ENCODE measurements around the gene L3MBTL4. TPM values are rescaled to one million over a fixed set of nuclear protein-coding genes. Genes with fewer than 3 reads are reported as not detected.

Gene L3MBTL4
- total and polyA plus RNA-seq, 9 of the 15 experiments (the other 6 are each of a cell fraction or from before 2014, with no cell fraction given), result not detected

DNA sequence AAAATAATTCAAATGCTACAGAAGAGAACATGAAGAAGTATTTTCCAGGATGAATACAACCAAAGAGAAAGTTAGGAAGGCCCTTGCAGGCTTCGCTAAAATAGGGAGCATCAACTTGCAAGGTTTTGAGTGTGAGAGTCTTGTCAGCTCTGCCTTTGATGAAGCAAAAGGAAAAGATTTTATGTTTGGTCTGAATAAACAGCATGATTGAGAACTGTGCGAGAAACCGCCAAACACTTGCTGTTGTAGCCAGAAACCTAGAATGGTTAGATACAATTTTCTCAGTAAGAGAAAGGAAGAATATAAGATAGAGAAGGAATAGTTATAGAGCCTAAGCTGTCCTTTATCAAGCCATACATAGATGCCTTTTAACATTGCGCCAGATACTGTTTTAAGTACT lies 163.6 kb downstream of the L3MBTL4 start:
- Histone ChIP-seq H3K4me3 (no peak overlapping the region), H3K4me1 (replicated peaks in 1 of 2; ENCODE audit: control insufficient read depth in 2 of 2, insufficient read depth in 2 of 2, low read length in 2 of 2) (no peaks in the 10 kb centered on the region), H3K79me2 (ENCODE audit: control insufficient read depth, insufficient read depth, low read length) (no peaks in the 10 kb centered on the region), H3K27ac (ENCODE audit: extremely low read depth, low read depth, low read length) (no peak overlapping the region), H2AFZ (ENCODE audit: low read depth, low read length) (no peak overlapping the region), H3K9ac (ENCODE audit: insufficient read depth in 1 of 2, low read depth in 2 of 2, low read length in 2 of 2) (no peak overlapping the region), H3K36me3 (ENCODE audit: control insufficient read depth, insufficient read depth, low read length) (no peaks in the 10 kb centered on the region), H3K27me3 (ENCODE audit: control insufficient read depth in 2 of 2, insufficient read depth in 2 of 2, low read length in 2 of 2) (no peaks in the 10 kb centered on the region), H3K4me2 (ENCODE audit: insufficient read depth, low read length) (no peak overlapping the region), H4K20me1 (replicated peaks; ENCODE audit: control insufficient read depth, insufficient read depth, low read length) (no peaks in the 10 kb centered on the region), H3K9me3 (replicated peaks; ENCODE audit: control insufficient read depth, insufficient read depth, low read depth, low read length) (0 out of 2 replicates have a peak, but pooled peaks cover 2% of the 10 kb centered on the region), H3K9me1 (ENCODE audit: control insufficient read depth, insufficient read depth, low read length) (no peaks in the 10 kb centered on the region)
- TF ChIP-seq PHTF2 (CRISPR knock-in tag; IDR thresholded peaks at IDR 0.05) (no peak), KHSRP (IDR thresholded peaks at IDR 0.05) (no peak), FIP1L1 (IDR thresholded peaks at IDR 0.05; ENCODE audit: low read depth, low read length, poor library complexity, severe bottlenecking) (no peak), LARP7 (IDR thresholded peaks at IDR 0.05) (no peak)
- TF ChIP-seq, protein P1, sequence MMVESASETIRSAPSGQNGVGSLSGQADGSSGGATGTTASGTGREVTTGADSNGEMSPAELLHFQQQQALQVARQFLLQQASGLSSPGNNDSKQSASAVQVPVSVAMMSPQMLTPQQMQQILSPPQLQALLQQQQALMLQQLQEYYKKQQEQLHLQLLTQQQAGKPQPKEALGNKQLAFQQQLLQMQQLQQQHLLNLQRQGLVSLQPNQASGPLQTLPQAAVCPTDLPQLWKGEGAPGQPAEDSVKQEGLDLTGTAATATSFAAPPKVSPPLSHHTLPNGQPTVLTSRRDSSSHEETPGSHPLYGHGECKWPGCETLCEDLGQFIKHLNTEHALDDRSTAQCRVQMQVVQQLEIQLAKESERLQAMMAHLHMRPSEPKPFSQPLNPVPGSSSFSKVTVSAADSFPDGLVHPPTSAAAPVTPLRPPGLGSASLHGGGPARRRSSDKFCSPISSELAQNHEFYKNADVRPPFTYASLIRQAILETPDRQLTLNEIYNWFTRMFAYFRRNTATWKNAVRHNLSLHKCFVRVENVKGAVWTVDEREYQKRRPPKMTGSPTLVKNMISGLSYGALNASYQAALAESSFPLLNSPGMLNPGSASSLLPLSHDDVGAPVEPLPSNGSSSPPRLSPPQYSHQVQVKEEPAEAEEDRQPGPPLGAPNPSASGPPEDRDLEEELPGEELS (CRISPR knock-in tag; IDR thresholded peaks at IDR 0.05; ENCODE audit: borderline replicate concordance), result no peak
- TF ChIP-seq, protein P2, sequence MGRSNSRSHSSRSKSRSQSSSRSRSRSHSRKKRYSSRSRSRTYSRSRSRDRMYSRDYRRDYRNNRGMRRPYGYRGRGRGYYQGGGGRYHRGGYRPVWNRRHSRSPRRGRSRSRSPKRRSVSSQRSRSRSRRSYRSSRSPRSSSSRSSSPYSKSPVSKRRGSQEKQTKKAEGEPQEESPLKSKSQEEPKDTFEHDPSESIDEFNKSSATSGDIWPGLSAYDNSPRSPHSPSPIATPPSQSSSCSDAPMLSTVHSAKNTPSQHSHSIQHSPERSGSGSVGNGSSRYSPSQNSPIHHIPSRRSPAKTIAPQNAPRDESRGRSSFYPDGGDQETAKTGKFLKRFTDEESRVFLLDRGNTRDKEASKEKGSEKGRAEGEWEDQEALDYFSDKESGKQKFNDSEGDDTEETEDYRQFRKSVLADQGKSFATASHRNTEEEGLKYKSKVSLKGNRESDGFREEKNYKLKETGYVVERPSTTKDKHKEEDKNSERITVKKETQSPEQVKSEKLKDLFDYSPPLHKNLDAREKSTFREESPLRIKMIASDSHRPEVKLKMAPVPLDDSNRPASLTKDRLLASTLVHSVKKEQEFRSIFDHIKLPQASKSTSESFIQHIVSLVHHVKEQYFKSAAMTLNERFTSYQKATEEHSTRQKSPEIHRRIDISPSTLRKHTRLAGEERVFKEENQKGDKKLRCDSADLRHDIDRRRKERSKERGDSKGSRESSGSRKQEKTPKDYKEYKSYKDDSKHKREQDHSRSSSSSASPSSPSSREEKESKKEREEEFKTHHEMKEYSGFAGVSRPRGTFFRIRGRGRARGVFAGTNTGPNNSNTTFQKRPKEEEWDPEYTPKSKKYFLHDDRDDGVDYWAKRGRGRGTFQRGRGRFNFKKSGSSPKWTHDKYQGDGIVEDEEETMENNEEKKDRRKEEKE (IDR thresholded peaks at IDR 0.05; ENCODE audit: borderline replicate concordance in 1 of 2, control insufficient read depth in 1 of 2, low read depth in 2 of 2, low read length in 1 of 2), result no peak
- TF ChIP-seq, protein P3, sequence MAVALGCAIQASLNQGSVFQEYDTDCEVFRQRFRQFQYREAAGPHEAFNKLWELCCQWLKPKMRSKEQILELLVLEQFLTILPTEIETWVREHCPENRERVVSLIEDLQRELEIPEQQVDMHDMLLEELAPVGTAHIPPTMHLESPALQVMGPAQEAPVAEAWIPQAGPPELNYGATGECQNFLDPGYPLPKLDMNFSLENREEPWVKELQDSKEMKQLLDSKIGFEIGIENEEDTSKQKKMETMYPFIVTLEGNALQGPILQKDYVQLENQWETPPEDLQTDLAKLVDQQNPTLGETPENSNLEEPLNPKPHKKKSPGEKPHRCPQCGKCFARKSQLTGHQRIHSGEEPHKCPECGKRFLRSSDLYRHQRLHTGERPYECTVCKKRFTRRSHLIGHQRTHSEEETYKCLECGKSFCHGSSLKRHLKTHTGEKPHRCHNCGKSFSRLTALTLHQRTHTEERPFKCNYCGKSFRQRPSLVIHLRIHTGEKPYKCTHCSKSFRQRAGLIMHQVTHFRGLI (CRISPR knock-in tag; IDR thresholded peaks at IDR 0.05), result no peak
- BruUV-seq (replicated peaks), result no TSS peak
- CTCF ChIA-PET (ENCODE audit: low intra/inter-chr PET ratio), result no interaction called here
- intact Hi-C loops (cut with micrococcal nuclease) (no loop called here), in situ Hi-C loops (cut with MboI) (no loop called here)
- 3% methylated on average over 4 of the region's 4 CpGs for WGBS (ENCODE audit: insufficient coverage, low coverage, missing lambda C conversion rate)
- no peak for DNase-seq (ENCODE audit: extremely low read depth in 1 of 4, low spot score in 3 of 4)
- POLR2A ChIA-PET, result no interaction called here
- no peak for ATAC-seq
- FAIRE-seq, result no peak

Measured in K562 (cell line).